Astrocyte (in vitro differentiated cells and primary cell): Measurements from ENCODE around the gene FBXO4.
"Not testable (repeated sequence)": the region's sequence is repeated elsewhere in the genome, so short reads cannot be mapped to it uniquely, and the experiment has no call there.

Experiments used
- EZH2 ChIP-seq: IDR thresholded peaks from 2 replicates; pipeline ENCODE4 v1.6.1; 2012; ENCODE audit warnings: mild to moderate bottlenecking, low read length, inconsistent platforms; ENCODE audit not compliant: insufficient read depth
- TF ChIP-seq, protein P1 (sequence below): IDR thresholded peaks from 2 replicates; pipeline ENCODE4 v1.5.1; 2011; ENCODE audit warnings: low read depth, mild to moderate bottlenecking, inconsistent platforms, low read length, moderate library complexity; ENCODE audit not compliant: insufficient read depth

DNA sequence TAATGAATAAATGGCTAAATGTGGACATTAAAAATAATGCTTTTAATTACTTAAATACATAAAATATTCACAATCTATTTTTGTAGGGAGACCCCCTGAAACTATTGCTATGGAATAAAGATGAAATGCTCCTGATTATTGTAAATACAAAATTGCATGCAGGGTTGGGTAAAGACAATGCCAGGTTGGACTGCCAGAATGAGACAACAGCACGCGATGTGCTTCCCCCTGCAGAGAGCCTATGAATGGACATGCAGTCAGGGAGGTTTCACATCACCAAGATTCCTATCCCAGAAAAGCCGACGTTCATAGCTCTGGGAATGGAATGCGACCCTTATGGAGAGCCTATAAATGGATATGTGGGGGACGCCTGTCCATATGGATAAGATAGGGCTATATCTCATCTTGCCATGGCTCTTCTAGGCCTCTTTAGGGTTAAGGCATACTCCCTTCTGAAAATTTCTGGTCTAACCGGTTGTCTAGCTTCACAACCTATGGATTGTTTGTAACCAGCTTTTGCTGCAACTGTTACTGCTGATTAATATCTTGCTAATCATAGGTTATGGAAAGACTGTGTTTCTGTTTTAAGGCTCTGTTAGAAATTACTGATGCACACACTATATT is 20.4 kb downstream of the FBXO4 start:
- TF ChIP-seq, protein P1, sequence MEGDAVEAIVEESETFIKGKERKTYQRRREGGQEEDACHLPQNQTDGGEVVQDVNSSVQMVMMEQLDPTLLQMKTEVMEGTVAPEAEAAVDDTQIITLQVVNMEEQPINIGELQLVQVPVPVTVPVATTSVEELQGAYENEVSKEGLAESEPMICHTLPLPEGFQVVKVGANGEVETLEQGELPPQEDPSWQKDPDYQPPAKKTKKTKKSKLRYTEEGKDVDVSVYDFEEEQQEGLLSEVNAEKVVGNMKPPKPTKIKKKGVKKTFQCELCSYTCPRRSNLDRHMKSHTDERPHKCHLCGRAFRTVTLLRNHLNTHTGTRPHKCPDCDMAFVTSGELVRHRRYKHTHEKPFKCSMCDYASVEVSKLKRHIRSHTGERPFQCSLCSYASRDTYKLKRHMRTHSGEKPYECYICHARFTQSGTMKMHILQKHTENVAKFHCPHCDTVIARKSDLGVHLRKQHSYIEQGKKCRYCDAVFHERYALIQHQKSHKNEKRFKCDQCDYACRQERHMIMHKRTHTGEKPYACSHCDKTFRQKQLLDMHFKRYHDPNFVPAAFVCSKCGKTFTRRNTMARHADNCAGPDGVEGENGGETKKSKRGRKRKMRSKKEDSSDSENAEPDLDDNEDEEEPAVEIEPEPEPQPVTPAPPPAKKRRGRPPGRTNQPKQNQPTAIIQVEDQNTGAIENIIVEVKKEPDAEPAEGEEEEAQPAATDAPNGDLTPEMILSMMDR: not testable (repeated sequence)
- not testable (repeated sequence) for TF ChIP-seq EZH2
